HCT116 (cell line): ENCODE data around the gene IFT122.

Experiments used
- CEBPB ChIP-seq: IDR thresholded peaks from 2 replicates; pipeline ENCODE4 v1.6.1; 2012; ENCODE audit warnings: low read depth
- EGR1 ChIP-seq: IDR thresholded peaks from 2 replicates; pipeline ENCODE4 v1.6.1; 2012; ENCODE audit warnings: low read depth
- EZH2 ChIP-seq: fragments of 200-600 bp; sonication (generic); IDR thresholded peaks from 2 replicates; pipeline ENCODE4 v1.6.1; 2017; ENCODE audit warnings: antibody characterized with exemption, mixed run types
- FOSL1 ChIP-seq: IDR thresholded peaks from 2 replicates; pipeline ENCODE4 v1.6.1; 2012; ENCODE audit warnings: low read depth
- POLR2A ChIP-seq: IDR thresholded peaks from 2 replicates; pipeline ENCODE4 v1.7.0; 2011; ENCODE audit warnings: borderline replicate concordance; ENCODE audit not compliant: insufficient read depth, insufficient read length; ENCODE audit errors: extremely low read depth
- POLR2AphosphoS5 ChIP-seq: IDR thresholded peaks from 2 replicates; pipeline ENCODE4 v1.6.1; 2011; ENCODE audit warnings: mild to moderate bottlenecking, low read depth, low read length, moderate library complexity
- TCF7L2 ChIP-seq: IDR thresholded peaks from 2 replicates; pipeline ENCODE4 v1.7.0; 2011; ENCODE audit warnings: borderline replicate concordance, inconsistent platforms; ENCODE audit not compliant: insufficient read depth, insufficient read length; ENCODE audit errors: extremely low read depth
- YY1 ChIP-seq: IDR thresholded peaks from 2 replicates; pipeline ENCODE4 v1.6.1; 2011; ENCODE audit warnings: low read length, low read depth, moderate library complexity, mild to moderate bottlenecking; ENCODE audit not compliant: insufficient replicate concordance; ENCODE audit errors: extremely low read depth
- TF ChIP-seq, protein P1 (sequence below), 3 experiments: fragments of 200-600 bp in 1 of 3; sonication (generic) in 1 of 3; IDR thresholded peaks in 2 of 3; conservative IDR thresholded peaks in 1 of 3; 2 replicates each; pipeline ENCODE4 v1.5.1; 2012 to 2017; ENCODE audit warnings: low read depth in 2 of 3, low read length in 2 of 3, antibody characterized with exemption in 1 of 3, borderline replicate concordance in 1 of 3, control low read depth in 1 of 3, mild to moderate bottlenecking in 1 of 3, mixed read lengths in 1 of 3, mixed run types in 1 of 3, moderate library complexity in 1 of 3; ENCODE audit not compliant: insufficient read depth in 1 of 3

DNA sequence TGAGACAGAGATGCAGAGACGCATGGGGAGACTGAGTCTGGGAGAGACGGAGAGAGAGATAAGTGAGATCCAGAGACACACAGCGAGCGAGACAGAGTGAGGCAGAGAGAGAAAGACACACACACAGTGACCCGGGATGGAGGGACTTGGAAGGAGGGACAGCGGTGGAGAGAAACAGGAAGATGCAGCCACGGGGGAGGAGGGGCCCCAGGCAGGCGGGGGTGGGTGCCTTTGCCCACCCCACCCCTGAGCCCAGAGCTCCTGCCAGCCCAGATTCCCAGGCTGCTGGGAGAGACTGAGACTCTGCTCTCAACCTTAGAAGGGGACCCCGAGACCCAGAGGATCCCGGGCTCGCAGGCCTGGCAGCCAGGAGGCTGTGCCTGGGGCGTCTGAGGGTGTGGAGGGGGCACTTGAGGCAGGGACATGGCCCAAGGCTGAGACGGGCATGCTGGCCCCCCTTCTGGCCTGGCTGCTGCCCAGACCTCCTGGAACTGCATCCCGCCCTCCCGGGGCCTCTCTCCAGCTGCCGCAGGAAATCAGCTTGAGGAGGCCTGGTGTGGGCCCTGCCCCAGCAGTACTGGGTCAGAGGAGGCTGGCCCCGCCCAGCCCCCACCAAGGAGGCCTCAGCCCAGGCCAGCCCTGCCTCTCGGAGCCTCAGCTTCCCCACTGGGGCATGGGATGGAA lies 121.0 kb downstream of the IFT122 start:
- no peak for TF ChIP-seq POLR2A
- TF ChIP-seq, protein P1, sequence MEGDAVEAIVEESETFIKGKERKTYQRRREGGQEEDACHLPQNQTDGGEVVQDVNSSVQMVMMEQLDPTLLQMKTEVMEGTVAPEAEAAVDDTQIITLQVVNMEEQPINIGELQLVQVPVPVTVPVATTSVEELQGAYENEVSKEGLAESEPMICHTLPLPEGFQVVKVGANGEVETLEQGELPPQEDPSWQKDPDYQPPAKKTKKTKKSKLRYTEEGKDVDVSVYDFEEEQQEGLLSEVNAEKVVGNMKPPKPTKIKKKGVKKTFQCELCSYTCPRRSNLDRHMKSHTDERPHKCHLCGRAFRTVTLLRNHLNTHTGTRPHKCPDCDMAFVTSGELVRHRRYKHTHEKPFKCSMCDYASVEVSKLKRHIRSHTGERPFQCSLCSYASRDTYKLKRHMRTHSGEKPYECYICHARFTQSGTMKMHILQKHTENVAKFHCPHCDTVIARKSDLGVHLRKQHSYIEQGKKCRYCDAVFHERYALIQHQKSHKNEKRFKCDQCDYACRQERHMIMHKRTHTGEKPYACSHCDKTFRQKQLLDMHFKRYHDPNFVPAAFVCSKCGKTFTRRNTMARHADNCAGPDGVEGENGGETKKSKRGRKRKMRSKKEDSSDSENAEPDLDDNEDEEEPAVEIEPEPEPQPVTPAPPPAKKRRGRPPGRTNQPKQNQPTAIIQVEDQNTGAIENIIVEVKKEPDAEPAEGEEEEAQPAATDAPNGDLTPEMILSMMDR (IDR thresholded peaks at IDR 0.05 in 2 of 3, conservative IDR thresholded peaks at IDR 0.05 in 1 of 3; ENCODE audit: borderline replicate concordance in 1 of 3, insufficient read depth in 1 of 3, low read depth in 2 of 3, low read length in 2 of 3): no peak
- no peak for TF ChIP-seq EZH2
- TF ChIP-seq POLR2AphosphoS5: no peak
- TF ChIP-seq TCF7L2: no peak
- no peak for TF ChIP-seq CEBPB
- no peak for TF ChIP-seq YY1
- no peak for TF ChIP-seq EGR1
- TF ChIP-seq FOSL1: no peak
